ENCODE results near the gene VAMP1. TPM values are rescaled to one million over a fixed set of nuclear protein-coding genes. Genes with fewer than 3 reads are reported as not detected.

Gene VAMP1
- total and polyA plus RNA-seq, 2 of the 13 experiments (the other 11 are each of a cell fraction or from before 2014, with no cell fraction given), result 2.5 to 7.4 TPM

DNA sequence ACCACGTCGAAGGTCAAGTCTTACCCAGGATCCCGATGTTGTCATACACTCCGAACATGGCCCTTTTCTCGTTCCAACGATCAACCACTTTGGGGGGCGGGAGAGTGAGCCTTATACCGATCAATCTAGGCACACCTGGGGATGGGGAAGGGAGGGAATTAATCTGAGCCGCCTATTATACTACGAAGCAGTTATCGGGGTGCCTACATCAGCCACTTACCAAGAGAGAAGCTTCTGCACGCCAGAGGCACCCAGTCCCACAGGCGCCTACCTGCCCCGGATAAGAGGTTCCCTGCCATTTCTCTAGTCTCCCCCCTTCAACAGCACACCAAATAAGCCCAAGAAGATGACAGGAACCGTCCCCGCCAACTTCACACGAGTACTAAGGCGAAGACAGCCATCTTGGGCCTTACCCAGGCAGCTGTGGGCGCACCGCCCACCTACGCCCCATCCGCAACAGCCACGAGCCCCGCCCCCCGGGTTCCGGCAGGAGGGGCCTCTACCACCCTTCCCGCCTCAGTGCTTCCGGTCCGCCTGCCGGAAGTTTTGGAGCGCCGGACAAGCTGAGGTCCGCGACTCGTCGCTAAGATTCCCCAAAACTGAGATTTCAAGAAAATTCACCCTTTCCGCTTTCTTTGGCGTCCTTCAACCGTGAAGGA is 22.5 kb upstream of the VAMP1 start, which contains the start of gene MRPL51 (continued):
- TF ChIP-seq, protein P1, sequence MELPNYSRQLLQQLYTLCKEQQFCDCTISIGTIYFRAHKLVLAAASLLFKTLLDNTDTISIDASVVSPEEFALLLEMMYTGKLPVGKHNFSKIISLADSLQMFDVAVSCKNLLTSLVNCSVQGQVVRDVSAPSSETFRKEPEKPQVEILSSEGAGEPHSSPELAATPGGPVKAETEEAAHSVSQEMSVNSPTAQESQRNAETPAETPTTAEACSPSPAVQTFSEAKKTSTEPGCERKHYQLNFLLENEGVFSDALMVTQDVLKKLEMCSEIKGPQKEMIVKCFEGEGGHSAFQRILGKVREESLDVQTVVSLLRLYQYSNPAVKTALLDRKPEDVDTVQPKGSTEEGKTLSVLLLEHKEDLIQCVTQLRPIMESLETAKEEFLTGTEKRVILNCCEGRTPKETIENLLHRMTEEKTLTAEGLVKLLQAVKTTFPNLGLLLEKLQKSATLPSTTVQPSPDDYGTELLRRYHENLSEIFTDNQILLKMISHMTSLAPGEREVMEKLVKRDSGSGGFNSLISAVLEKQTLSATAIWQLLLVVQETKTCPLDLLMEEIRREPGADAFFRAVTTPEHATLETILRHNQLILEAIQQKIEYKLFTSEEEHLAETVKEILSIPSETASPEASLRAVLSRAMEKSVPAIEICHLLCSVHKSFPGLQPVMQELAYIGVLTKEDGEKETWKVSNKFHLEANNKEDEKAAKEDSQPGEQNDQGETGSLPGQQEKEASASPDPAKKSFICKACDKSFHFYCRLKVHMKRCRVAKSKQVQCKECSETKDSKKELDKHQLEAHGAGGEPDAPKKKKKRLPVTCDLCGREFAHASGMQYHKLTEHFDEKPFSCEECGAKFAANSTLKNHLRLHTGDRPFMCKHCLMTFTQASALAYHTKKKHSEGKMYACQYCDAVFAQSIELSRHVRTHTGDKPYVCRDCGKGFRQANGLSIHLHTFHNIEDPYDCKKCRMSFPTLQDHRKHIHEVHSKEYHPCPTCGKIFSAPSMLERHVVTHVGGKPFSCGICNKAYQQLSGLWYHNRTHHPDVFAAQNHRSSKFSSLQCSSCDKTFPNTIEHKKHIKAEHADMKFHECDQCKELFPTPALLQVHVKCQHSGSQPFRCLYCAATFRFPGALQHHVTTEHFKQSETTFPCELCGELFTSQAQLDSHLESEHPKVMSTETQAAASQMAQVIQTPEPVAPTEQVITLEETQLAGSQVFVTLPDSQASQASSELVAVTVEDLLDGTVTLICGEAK (IDR thresholded peaks at IDR 0.05), result peak; percentile 85
- TF ChIP-seq, protein P1 (CRISPR knock-in tag; IDR thresholded peaks at IDR 0.05), result peak; percentile 41; the same call in 1 of the 2 replicates
- TF ChIP-seq ERF (CRISPR knock-in tag; IDR thresholded peaks at IDR 0.05), result 0 out of 2 replicates have a peak, but pooled peaks have one; percentile 47
- peak; percentile 60; the same call in 1 of the 2 replicates for TF ChIP-seq ZSCAN31 (CRISPR knock-in tag; IDR thresholded peaks at IDR 0.05; ENCODE audit: low read depth)
- TF ChIP-seq, protein P2, sequence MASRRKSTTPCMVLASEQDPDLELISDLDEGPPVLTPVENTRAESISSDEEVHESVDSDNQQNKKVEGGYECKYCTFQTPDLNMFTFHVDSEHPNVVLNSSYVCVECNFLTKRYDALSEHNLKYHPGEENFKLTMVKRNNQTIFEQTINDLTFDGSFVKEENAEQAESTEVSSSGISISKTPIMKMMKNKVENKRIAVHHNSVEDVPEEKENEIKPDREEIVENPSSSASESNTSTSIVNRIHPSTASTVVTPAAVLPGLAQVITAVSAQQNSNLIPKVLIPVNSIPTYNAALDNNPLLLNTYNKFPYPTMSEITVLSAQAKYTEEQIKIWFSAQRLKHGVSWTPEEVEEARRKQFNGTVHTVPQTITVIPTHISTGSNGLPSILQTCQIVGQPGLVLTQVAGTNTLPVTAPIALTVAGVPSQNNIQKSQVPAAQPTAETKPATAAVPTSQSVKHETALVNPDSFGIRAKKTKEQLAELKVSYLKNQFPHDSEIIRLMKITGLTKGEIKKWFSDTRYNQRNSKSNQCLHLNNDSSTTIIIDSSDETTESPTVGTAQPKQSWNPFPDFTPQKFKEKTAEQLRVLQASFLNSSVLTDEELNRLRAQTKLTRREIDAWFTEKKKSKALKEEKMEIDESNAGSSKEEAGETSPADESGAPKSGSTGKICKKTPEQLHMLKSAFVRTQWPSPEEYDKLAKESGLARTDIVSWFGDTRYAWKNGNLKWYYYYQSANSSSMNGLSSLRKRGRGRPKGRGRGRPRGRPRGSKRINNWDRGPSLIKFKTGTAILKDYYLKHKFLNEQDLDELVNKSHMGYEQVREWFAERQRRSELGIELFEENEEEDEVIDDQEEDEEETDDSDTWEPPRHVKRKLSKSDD (CRISPR knock-in tag; IDR thresholded peaks at IDR 0.05; ENCODE audit: low read depth), result no peak
- TF ChIP-seq FOXK2 (IDR thresholded peaks at IDR 0.05), result peak; percentile 62; the same call in 1 of the 2 replicates
- TF ChIP-seq, protein P3, sequence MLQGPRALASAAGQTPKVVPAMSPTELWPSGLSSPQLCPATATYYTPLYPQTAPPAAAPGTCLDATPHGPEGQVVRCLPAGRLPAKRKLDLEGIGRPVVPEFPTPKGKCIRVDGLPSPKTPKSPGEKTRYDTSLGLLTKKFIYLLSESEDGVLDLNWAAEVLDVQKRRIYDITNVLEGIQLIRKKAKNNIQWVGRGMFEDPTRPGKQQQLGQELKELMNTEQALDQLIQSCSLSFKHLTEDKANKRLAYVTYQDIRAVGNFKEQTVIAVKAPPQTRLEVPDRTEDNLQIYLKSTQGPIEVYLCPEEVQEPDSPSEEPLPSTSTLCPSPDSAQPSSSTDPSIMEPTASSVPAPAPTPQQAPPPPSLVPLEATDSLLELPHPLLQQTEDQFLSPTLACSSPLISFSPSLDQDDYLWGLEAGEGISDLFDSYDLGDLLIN (CRISPR knock-in tag; IDR thresholded peaks at IDR 0.05; ENCODE audit: borderline replicate concordance), result no peak
- no peak for TF ChIP-seq ZNF232 (CRISPR knock-in tag; IDR thresholded peaks at IDR 0.05; ENCODE audit: borderline replicate concordance)
- TF ChIP-seq, protein P4, sequence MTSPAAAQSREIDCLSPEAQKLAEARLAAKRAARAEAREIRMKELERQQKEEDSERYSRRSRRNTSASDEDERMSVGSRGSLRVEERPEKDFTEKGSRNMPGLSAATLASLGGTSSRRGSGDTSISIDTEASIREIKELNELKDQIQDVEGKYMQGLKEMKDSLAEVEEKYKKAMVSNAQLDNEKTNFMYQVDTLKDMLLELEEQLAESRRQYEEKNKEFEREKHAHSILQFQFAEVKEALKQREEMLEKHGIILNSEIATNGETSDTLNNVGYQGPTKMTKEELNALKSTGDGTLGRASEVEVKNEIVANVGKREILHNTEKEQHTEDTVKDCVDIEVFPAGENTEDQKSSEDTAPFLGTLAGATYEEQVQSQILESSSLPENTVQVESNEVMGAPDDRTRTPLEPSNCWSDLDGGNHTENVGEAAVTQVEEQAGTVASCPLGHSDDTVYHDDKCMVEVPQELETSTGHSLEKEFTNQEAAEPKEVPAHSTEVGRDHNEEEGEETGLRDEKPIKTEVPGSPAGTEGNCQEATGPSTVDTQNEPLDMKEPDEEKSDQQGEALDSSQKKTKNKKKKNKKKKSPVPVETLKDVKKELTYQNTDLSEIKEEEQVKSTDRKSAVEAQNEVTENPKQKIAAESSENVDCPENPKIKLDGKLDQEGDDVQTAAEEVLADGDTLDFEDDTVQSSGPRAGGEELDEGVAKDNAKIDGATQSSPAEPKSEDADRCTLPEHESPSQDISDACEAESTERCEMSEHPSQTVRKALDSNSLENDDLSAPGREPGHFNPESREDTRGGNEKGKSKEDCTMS (CRISPR knock-in tag; conservative IDR thresholded peaks at IDR 0.05), result no peak
- TF ChIP-seq ZNF335 (CRISPR knock-in tag; IDR thresholded peaks at IDR 0.05), result 0 out of 2 replicates have a peak, but pooled peaks have one; percentile 42
- TF ChIP-seq ZNF333 (CRISPR knock-in tag; IDR thresholded peaks at IDR 0.05; ENCODE audit: borderline replicate concordance), result peak; percentile 46; the same call in 1 of the 2 replicates
- peak; percentile 50; the same call in 1 of the 2 replicates for TF ChIP-seq GATA4 (IDR thresholded peaks at IDR 0.05; ENCODE audit: borderline replicate concordance, low read depth)
- no peak for TF ChIP-seq HNRNPH1 (optimal IDR thresholded peaks at IDR 0.05; ENCODE audit: low read depth, low read length)
